KOPT-K1 (cell line): ENCODE data around the gene LEP.
"Not testable (repeated sequence)": the region's sequence is repeated elsewhere in the genome, so short reads cannot be mapped to it uniquely, and the experiment has no call there.

Experiments used
- H3K27ac ChIP-seq: fragments of 200-600 bp; sonication (generic); 2 replicates; pipeline ENCODE4 v1.5.1; 2016; ENCODE audit warnings: antibody characterized with exemption, mild to moderate bottlenecking, low read depth, low read length; ENCODE audit not compliant: poor library complexity, severe bottlenecking
- H3K36me3 ChIP-seq: fragments of 200-600 bp; sonication (generic); 2 replicates; pipeline ENCODE4 v1.5.1; 2017; ENCODE audit warnings: antibody characterized with exemption, mild to moderate bottlenecking, low read length, moderate library complexity; ENCODE audit not compliant: insufficient read depth
- H3K9me3 ChIP-seq: fragments of 200-600 bp; sonication (generic); 2 replicates; pipeline ENCODE4 v1.5.1; 2017; ENCODE audit warnings: antibody characterized with exemption, low read length, mild to moderate bottlenecking; ENCODE audit not compliant: insufficient read depth, poor library complexity, severe bottlenecking

The LEP gene

DNA sequence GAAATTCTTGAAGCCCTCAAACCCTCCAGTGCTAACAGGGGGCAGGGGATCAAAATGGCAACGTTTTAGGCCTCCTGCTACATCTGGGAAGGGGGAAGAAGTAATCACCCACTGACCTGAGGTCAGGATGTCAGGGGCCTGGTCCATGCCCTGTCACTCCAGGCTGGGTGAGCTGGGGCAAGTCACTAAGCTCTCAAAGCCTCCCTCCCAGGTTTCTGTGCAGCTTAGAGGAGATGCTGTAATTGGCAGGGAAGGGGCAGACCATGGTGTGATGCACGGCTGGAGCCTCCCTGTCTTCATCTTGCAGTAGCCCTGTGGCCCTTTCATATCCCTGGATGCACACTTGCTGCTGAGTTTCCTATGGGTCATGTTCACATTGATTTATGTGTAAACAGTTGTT lies 27.2 kb downstream of the LEP start:
- no peaks in the 10 kb centered on the region for H3K36me3 ChIP-seq
- no peak overlapping the region for H3K27ac ChIP-seq
- no peaks in the 10 kb centered on the region for H3K9me3 ChIP-seq

DNA sequence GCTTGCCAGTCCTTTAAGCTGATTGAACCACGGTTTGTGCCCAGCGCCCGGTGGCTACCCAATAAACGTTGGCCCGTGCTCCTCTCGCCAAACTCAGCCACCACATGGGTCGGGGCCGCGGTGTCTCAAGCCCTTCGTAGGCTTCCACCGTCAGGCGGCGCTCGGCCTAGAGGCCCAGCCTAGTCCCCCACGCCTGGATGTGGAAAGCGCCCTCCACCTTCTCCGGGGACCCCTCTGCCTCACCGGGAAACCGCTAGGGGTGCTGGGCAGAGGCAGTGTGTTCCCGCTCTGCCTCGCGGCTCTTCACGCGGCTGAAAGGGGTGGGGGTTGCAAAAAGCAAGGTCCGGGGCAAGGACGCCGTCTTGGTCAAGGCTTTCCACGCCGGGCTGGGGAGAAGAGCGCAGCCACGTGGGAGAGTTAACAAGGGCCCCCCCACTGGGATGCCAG lies 29.8 kb downstream of the LEP start:
- Histone ChIP-seq H3K36me3 (no peaks in the 10 kb centered on the region), H3K27ac (no peak overlapping the region), H3K9me3 (no peaks in the 10 kb centered on the region)

DNA sequence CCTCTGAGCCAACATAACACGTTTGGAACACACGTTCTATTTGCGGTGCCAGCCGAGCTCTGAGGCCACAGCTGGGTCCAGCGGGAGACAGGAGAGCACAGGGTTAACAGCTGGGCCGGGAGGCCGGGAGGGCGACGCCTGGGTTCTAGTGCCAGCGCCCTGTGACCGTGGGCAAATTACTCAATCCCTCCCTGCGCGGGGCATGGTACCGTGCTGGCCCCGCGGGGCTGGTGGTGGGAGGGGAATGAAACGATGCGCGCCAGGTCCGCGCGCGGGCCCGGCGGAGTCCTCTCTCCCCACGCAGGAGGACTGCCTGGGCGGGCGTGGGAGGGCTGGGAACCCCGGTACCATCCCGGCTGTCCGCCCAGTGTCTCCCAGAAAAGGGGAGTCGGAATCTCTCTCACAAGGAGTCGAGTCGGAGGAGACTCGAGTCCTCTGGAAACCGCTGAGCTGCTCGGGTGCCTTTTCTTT lies 30.4 kb downstream of the LEP start:
- H3K27ac ChIP-seq: no peak overlapping the region
- H3K9me3 ChIP-seq: no peaks in the 10 kb centered on the region
- H3K36me3 ChIP-seq: no peaks in the 10 kb centered on the region

DNA sequence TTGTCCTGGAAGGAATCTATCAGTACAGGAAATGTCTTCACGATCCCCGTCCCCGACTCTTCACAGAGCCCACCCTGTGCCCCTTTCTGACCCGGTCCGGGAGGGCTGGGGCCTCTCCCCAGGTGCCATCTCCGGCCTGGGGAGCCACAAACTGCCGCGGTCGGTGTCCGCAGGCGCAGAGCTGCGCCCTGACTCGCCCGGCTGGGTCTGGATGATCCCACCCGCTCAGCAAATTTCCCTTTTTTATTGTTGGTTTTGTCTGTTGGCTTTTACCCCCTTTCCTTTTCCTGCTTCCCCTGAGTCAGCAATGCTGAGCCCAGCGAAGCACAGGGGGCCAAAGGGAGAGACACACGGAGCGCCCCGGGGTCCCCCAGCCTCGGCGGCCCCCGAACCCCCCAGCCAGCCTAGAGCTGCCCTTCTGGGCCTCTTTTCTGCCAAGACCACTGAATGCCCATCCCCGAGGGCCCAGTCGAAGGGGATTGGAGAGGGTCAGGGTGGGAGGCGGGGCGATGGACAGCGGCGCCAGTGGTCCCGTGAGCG lies 30.9 kb downstream of the LEP start:
- H3K27ac ChIP-seq: no peak overlapping the region
- H3K36me3 ChIP-seq: no peaks in the 10 kb centered on the region
- no peaks in the 10 kb centered on the region for H3K9me3 ChIP-seq

DNA sequence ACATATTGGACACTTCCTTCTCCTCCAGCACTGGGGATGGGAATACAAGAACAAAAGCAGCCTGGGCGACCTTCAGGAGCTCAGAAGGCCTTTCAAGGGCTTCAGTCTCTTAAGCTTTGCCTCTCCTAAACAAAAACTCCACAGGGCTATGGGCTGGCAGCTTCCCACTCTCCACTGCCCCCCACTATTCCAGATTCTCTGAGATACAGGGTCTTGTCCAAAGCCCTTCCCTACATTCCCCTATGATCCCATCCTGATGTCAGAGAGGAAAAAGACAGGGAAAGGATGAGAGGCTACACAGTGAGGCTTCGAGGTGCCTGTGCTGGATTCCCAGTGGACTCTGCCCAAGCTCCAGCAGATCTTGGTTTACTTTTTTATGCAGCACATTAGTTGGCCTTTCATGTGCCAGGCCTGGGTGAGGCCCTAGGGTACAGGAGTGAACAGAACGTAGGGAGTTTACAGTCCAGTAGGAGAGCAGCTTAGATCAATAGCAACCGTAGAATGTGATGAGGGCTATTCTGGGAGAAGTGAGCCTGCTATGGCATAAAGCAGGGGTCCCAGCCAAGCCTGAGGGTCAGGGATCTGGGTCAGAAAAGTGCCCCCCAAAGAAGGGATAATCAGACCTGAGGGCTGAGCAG lies 33.3 kb downstream of the LEP start:
- no peak overlapping the region for H3K27ac ChIP-seq
- H3K9me3 ChIP-seq: peaks cover 4% of the 10 kb centered on the region
- H3K36me3 ChIP-seq: no peaks in the 10 kb centered on the region

DNA sequence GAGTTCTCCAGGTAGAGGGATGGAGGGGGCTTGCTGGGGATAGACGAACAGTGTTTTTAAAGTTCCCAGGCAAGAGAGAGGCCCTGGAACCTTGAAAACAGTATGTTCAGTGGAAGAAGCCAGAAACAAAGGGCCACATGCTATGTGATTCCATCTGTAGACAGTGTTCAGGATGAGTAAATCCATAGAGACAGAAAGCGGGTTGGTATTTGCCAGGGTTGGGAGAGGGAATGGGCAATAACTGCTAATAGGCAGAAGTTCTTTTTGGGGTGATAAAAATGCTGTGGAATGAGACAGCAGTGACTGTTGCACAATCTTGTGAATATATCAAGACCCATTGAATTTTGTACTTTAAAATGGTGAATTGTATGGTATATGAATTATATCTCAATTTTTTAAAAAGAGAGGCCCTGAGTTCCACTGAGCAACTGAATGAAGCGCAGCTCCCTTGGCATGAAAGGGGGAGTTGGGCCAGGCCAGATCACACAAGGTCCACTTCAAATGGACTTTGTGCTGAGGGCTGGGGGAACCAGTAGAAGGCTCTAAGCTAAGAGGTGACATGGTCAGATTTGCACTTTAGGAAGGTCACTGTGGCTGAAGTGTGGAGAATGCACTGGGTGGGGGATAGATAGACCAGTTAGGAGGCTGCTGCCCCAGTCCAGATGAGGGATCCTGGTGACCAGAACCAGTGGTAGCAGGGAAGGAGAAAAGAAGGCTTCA lies 34.0 kb downstream of the LEP start:
- no peak overlapping the region for H3K27ac ChIP-seq

DNA sequence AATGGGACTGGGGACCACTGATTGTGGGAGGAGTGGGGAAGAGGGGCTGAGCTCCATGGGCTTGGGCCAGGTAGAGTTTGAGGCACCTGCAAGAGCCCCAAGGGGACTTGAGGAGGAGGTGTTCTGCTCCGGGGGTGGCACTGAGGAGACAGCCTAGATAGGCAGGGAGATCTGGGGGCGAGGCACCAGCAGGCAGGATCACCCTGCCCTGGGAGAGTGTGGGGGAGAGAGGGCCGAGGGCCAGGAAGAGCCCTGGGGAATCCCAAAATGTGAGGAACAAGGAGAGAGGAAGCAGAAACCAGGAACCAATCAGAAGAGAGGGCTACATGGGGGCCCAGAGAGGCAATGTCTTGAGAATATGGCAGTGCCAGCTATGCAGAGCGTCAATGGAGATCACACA lies 34.6 kb downstream of the LEP start:
- no peak overlapping the region for H3K27ac ChIP-seq
- H3K9me3 ChIP-seq: peaks cover 16% of the 10 kb centered on the region
- no peaks in the 10 kb centered on the region for H3K36me3 ChIP-seq

More for the DNA sequence above, 34.0 kb downstream of the LEP start:
- no peaks in the 10 kb centered on the region for H3K36me3 ChIP-seq
- peaks cover 9% of the 10 kb centered on the region for H3K9me3 ChIP-seq

DNA sequence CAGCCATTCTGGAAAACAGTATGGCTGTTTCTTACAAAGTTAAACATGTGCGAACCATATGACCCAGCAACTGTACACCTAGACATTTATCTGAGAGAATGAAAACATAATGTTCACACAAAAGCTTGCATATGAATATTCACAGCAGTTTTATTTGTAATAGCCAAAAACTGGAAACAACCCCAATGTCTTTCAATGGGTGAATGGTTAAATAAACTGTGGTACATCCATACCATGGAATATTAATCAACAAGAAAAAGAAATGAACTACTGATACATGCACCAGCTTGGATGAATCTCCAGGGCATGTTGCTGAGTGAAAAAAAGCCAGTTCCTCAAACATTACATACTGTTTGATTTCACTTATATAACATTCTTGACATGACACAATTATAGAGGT lies 37.3 kb downstream of the LEP start:
- Histone ChIP-seq H3K36me3 (no peaks in the 10 kb centered on the region), H3K9me3 (peaks cover 26% of the 10 kb centered on the region), H3K27ac (no peak overlapping the region)

DNA sequence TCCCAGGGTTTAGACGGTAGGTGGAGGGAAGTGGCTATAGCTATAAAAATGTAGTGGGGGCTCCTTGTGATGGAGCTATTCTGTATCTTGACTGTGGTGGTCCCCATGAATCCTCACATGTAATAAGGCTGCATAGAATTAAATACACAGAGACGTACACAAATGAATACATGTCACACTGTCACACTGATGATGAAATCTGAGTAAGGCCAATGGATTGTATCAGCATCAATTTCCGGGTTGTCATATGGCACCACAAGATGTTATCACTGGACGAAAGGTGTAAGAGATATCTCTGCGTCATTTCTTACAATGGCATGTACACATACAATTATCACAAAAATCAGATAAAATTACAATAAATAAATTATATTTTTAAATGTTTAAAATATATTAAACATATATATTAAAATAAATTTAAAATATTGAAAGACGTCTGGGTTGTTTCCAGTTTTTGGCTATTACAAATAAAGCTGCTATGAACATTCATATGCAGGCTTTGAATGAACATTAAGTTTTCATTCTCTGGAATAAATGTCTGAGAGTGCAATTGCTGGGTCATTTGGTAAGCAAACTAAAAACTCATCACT lies 38.1 kb downstream of the LEP start:
- Histone ChIP-seq H3K27ac (no peak overlapping the region), H3K9me3 (peaks cover 26% of the 10 kb centered on the region), H3K36me3 (no peaks in the 10 kb centered on the region)

DNA sequence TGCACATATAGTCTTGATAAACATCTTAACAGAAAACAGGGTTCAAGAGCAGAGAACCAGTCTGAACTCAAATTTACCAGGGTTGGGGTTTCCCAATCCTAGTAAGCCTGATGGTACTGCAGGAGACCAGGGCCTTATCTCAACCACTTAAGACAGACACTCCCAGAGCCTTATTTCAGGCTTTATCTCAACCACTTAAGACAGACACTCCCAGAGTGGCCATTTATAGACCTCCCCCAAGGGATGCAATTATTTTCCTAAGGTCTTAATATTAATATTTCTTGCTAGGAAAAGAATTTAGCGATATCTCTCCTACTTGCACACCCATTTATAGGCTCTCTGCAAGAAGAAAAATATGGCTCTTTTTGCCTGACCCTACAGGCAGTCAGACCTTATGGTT lies 39.4 kb downstream of the LEP start:
- H3K9me3 ChIP-seq: peaks cover 26% of the 10 kb centered on the region
- not testable (repeated sequence) for H3K36me3 ChIP-seq, H3K27ac ChIP-seq

DNA sequence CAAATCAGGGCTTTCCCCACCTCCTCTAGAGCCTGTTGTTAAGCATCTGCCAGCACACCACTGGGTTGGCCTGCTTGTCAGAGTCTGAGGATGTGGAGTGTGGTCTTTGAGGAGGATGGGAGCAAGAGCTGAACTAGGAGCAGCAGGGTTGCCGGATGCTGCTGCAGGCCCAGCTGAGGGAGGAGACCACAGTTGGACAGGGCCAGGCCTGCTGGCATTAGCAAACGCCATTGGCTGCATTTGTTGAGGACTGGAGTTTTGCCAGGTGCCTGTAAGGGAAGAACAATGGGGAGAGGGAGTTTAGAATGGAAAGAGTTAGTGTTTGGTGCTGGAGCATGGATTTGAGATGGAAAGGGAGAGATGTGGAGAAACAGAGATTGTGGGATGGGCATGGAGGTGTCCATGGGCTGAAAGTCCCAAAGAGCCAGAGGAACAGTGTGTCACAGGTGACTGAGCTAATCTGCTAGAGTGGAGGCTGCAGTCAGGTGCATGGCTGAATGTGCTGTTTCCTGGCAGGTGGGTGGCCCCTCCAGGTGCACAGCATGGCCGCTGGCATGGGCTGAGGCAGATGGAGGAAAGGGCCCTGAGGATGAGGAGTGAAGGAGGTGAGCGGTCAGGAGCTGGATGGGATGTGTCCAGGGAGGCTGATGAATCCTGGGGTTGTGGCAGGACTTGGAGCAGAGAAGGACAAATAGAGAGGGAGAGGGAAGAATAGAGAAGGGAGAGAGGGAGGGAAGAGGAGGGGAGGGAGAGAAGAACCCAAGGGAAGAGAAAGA lies 40.7 kb downstream of the LEP start:
- peaks cover 26% of the 10 kb centered on the region for H3K9me3 ChIP-seq
- H3K36me3 ChIP-seq: no peaks in the 10 kb centered on the region
- no peak overlapping the region for H3K27ac ChIP-seq

DNA sequence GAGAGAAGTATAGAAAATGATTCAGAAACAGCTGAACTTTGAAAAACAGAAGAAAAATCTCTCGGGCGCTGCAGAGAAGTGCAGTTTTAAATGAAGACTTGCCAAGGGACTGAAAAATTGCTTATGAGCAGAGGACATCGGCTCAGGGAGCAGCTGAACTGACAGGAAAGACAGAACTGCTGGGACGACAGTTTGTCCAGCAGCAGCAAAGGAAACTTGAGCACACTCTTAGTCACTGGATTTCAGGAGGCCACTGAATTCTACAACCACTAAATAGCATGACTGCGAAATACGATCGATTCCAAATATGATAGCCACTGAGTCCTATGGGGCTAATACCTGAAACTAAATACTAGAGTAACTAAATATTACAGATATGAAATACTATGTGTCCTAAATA lies 43.0 kb downstream of the LEP start:
- H3K36me3 ChIP-seq: no peaks in the 10 kb centered on the region
- H3K27ac ChIP-seq: no peak overlapping the region
- H3K9me3 ChIP-seq: peaks cover 24% of the 10 kb centered on the region

DNA sequence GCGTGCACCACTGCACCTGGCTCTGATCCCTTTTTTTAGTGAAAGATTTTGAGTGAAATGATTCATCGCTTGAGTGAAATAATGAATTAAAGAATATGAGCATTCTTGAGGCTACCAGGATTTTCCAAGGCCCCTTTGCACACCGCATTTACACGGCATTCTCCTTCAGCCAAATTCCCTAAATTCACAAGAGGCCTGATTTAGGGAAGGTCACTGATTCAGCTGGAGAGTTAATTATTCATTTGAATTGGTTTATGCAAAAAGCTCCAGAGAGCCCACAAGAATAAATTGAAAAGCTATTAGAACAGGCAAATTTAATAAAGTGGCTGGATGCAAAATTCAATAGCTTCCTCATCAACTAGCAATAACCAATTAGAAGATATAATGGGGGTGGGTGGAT lies 46.5 kb downstream of the LEP start:
- H3K9me3 ChIP-seq: no peaks in the 10 kb centered on the region
- no peaks in the 10 kb centered on the region for H3K36me3 ChIP-seq
- no peak overlapping the region for H3K27ac ChIP-seq

DNA sequence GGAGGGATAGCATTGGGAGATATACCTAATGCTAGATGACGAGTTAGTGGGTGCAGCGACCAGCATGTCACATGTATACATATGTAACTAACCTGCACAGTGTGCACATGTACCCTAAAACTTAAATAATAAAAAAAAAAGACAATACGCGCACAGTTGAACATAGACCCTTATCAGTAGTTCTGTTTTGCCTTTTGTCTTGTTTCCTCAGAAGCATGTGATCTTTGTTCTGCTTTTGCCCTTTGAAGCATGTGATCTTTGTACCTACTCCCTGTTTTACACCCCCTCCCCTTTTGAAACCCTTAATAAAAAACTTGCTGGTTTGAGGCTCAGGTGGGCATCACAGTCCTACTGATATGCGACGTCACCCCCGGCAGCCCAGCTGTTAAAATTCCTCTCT lies 56.9 kb downstream of the LEP start:
- H3K36me3 ChIP-seq: peaks cover 27% of the 10 kb centered on the region; the same call in 1 of the 2 replicates
- H3K27ac ChIP-seq, H3K9me3 ChIP-seq: not testable (repeated sequence)

DNA sequence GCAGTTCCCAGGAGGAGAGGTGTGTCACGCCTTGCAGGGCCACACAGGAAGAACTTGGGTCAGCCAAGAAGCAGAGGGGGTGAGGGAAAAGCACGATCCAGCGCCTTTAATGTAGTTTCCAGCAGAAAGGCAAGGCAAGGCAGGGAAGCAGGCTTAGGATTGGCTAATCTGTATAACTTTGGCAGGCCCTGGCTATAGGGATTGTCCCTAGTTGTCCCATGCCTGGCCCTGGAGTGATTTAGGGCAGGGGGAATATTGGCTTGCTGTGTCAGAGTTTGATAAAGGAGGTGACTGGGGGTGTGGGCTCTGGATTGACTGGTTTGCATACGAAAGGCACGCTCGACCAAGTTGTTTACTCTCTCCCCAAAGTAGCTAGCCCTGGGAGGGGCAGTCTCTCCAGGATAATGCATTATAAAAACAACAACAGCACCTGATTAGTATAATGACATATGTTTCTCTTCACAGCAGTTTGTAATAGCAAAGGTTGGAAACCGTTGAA lies 58.1 kb downstream of the LEP start:
- H3K36me3 ChIP-seq: peaks cover 37% of the 10 kb centered on the region
- H3K9me3 ChIP-seq: no peaks in the 10 kb centered on the region
- no peak overlapping the region for H3K27ac ChIP-seq
